ENCODE results near the gene DEFB119. TPM values are rescaled to one million over a fixed set of nuclear protein-coding genes. Genes with fewer than 3 reads are reported as not detected.

Gene DEFB119
- total and polyA plus RNA-seq, 9 of the 15 experiments (the other 6 are each of a cell fraction or from before 2014, with no cell fraction given) = not detected

- intact Hi-C loops (cut with micrococcal nuclease) = loop anchor here (5.0 kb wide), 1 partner anchor 88 kb away; no protein-coding TSS in a partner anchor
- in situ Hi-C loops (cut with MboI) = no loop called here
Measured at GRCh38 chr20:31414381-31414780, 24.0 kb upstream of the DEFB119 start.

GRCh38 chr20:31410011-31410410 lies 19.6 kb upstream of the DEFB119 start:
- Histone ChIP-seq H3K9me1 (ENCODE audit: control insufficient read depth, insufficient read depth, low read length) (no peaks in the 10 kb centered on the region), H3K9me3 (replicated peaks; ENCODE audit: control insufficient read depth, insufficient read depth, low read depth, low read length) (no peaks in the 10 kb centered on the region), H3K36me3 (ENCODE audit: control insufficient read depth, insufficient read depth, low read length) (no peaks in the 10 kb centered on the region), H2AFZ (ENCODE audit: low read depth, low read length) (no peak overlapping the region), H4K20me1 (replicated peaks; ENCODE audit: control insufficient read depth, insufficient read depth, low read length) (no peaks in the 10 kb centered on the region), H3K9ac (ENCODE audit: insufficient read depth in 1 of 2, low read depth in 2 of 2, low read length in 2 of 2) (no peak overlapping the region), H3K4me3 (no peak overlapping the region), H3K27me3 (ENCODE audit: control insufficient read depth in 2 of 2, insufficient read depth in 2 of 2, low read length in 2 of 2) (no peaks in the 10 kb centered on the region; a peak in 1 of 5 replicates), H3K27ac (ENCODE audit: extremely low read depth, low read depth, low read length) (no peak overlapping the region), H3K4me2 (ENCODE audit: insufficient read depth, low read length) (no peak overlapping the region), H3K79me2 (ENCODE audit: control insufficient read depth, insufficient read depth, low read length) (no peaks in the 10 kb centered on the region), H3K4me1 (replicated peaks in 1 of 2; ENCODE audit: control insufficient read depth in 2 of 2, insufficient read depth in 2 of 2, low read length in 2 of 2) (no peaks in the 10 kb centered on the region)
- no TSS peak for BruUV-seq (replicated peaks)
- 0% methylated on average over 1 of the region's 1 CpG for WGBS (ENCODE audit: insufficient coverage, low coverage, missing lambda C conversion rate)
- CTCF ChIA-PET (ENCODE audit: low intra/inter-chr PET ratio) = no interaction called here
- TF ChIP-seq ZNF146 (CRISPR knock-in tag; IDR thresholded peaks at IDR 0.05; ENCODE audit: unreplicated experiment) (peak; percentile 72), SP2 (IDR thresholded peaks at IDR 0.05; ENCODE audit: extremely low read depth, low read depth, low read length, poor library complexity, severe bottlenecking) (no peak)
- in situ Hi-C loops (cut with MboI) (no loop called here), intact Hi-C loops (cut with micrococcal nuclease) (loop anchor here (5.0 kb wide), 1 partner anchor 92 kb away; no protein-coding TSS in a partner anchor)
- DNase-seq (ENCODE audit: extremely low read depth in 1 of 4, low spot score in 3 of 4) (no peak), FAIRE-seq (no peak), ATAC-seq (no peak)
- POLR2A ChIA-PET = no interaction called here

More at GRCh38 chr20:31414381-31414780, 24.0 kb upstream of the DEFB119 start:
- H3K79me2 ChIP-seq (ENCODE audit: control insufficient read depth, insufficient read depth, low read length) = no peaks in the 10 kb centered on the region
- DNase-seq (ENCODE audit: extremely low read depth in 1 of 4, low spot score in 3 of 4) (no peak), FAIRE-seq (no peak), ATAC-seq (no peak)
- 2% methylated on average over 6 of the region's 6 CpGs for WGBS (ENCODE audit: insufficient coverage, low coverage, missing lambda C conversion rate)
- ChIA-PET CTCF (ENCODE audit: low intra/inter-chr PET ratio) (no interaction called here), POLR2A (interaction anchor here (0.9 kb wide), 1 partner anchor 10 kb away, joined by 3 read pairs; no protein-coding TSS in a partner anchor)
- H3K4me3 ChIP-seq = no peak overlapping the region
- H3K4me2 ChIP-seq (ENCODE audit: insufficient read depth, low read length) = no peak overlapping the region
- no peaks in the 10 kb centered on the region for H3K4me1 ChIP-seq (replicated peaks in 1 of 2; ENCODE audit: control insufficient read depth in 2 of 2, insufficient read depth in 2 of 2, low read length in 2 of 2)
- no peak overlapping the region for H3K9ac ChIP-seq (ENCODE audit: insufficient read depth in 1 of 2, low read depth in 2 of 2, low read length in 2 of 2)
- no peak for TF ChIP-seq HLTF (IDR thresholded peaks at IDR 0.05)
- H3K27ac ChIP-seq (ENCODE audit: extremely low read depth, low read depth, low read length) = no peak overlapping the region
- no peaks in the 10 kb centered on the region for H3K9me3 ChIP-seq (replicated peaks; ENCODE audit: control insufficient read depth, insufficient read depth, low read depth, low read length)
- no peaks in the 10 kb centered on the region; a peak in 1 of 5 replicates for H3K27me3 ChIP-seq (ENCODE audit: control insufficient read depth in 2 of 2, insufficient read depth in 2 of 2, low read length in 2 of 2)
- no peaks in the 10 kb centered on the region for H4K20me1 ChIP-seq (replicated peaks; ENCODE audit: control insufficient read depth, insufficient read depth, low read length)
- no TSS peak for BruUV-seq (replicated peaks)
- no peak overlapping the region for H2AFZ ChIP-seq (ENCODE audit: low read depth, low read length)
- no peaks in the 10 kb centered on the region for H3K9me1 ChIP-seq (ENCODE audit: control insufficient read depth, insufficient read depth, low read length)
- H3K36me3 ChIP-seq (ENCODE audit: control insufficient read depth, insufficient read depth, low read length) = no peaks in the 10 kb centered on the region
